ENCODE measurements around the gene GXYLT1. TPM values are rescaled to one million over a fixed set of nuclear protein-coding genes. Genes with fewer than 3 reads are reported as not detected.

Gene GXYLT1
- total RNA-seq, 6 experiments from 2014 or later, result 9.3 to 13.8 (median 10.8) TPM

DNA sequence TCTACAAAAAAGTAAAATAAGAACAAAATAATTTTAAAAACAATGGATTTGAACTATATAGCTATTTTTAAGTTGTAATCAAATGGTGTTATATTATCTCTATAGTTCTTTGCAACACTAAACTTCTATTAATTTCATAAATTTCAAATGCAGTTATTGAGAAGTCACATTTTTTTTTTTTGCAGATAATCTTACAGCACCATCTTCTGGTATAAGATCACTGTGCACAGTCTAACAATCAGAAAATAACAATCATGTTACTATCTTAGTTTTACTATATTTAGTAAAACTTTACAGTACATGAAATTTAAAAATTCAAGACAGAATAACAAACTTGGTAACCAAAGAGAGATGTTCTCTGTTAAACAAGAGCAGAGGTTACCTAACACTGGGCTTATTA is 40.6 kb downstream of the GXYLT1 start:
- TF ChIP-seq, protein P1, sequence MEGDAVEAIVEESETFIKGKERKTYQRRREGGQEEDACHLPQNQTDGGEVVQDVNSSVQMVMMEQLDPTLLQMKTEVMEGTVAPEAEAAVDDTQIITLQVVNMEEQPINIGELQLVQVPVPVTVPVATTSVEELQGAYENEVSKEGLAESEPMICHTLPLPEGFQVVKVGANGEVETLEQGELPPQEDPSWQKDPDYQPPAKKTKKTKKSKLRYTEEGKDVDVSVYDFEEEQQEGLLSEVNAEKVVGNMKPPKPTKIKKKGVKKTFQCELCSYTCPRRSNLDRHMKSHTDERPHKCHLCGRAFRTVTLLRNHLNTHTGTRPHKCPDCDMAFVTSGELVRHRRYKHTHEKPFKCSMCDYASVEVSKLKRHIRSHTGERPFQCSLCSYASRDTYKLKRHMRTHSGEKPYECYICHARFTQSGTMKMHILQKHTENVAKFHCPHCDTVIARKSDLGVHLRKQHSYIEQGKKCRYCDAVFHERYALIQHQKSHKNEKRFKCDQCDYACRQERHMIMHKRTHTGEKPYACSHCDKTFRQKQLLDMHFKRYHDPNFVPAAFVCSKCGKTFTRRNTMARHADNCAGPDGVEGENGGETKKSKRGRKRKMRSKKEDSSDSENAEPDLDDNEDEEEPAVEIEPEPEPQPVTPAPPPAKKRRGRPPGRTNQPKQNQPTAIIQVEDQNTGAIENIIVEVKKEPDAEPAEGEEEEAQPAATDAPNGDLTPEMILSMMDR (IDR thresholded peaks at IDR 0.05), result peak in 3 of 4 donors; percentile 27 to 31 (median 30)
- TF ChIP-seq POLR2A (IDR thresholded peaks at IDR 0.05), result no peak
- ATAC-seq (no peak), DNase-seq (no peak)
- no peak overlapping the region for H3K4me3 ChIP-seq
- no peaks in the 10 kb centered on the region for H3K9me3 ChIP-seq
- no peaks in the 10 kb centered on the region for H3K36me3 ChIP-seq
- no peak overlapping the region for H3K27ac ChIP-seq
- intact Hi-C loops (cut with DNase I), result no loop called here
- H3K4me1 ChIP-seq, result no peaks in the 10 kb centered on the region
- H3K27me3 ChIP-seq, result no peaks in the 10 kb centered on the region

DNA sequence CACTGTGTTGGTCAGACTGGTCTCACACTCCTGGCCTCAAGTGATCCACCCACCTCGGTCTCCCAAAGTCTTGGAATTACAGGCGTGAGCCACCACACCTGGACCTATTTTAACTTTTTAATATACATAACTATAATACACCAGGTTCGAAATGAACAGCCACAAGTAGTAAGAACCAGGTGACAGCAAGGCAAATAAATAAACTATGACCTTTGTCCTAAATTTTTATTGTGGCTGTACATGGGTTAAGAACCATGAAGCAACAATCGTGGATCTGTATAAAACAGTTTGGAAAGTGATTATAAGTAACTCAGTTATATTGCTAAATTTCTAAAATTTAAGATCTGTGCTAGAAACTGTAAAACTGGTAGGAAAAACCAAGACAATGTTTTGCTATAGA is 41.5 kb downstream of the GXYLT1 start:
- intact Hi-C loops (cut with DNase I), result no loop called here
- H3K36me3 ChIP-seq, result no peaks in the 10 kb centered on the region
- no peak for DNase-seq
- no peaks in the 10 kb centered on the region for H3K4me1 ChIP-seq
- H3K9me3 ChIP-seq, result no peaks in the 10 kb centered on the region
- no peaks in the 10 kb centered on the region for H3K27me3 ChIP-seq
- ATAC-seq, result peak in 2 of 4 donors; percentile 33 to 57
- no peak overlapping the region for H3K27ac ChIP-seq
- TF ChIP-seq POLR2A (IDR thresholded peaks at IDR 0.05), result no peak
- TF ChIP-seq, protein P1 (IDR thresholded peaks at IDR 0.05), result no peak
- WGBS (ENCODE audit: insufficient coverage, low coverage, low lambda C conversion rate, missing lambda C conversion rate), result 61% methylated on average over 4 of the region's 4 CpGs
- no peak overlapping the region for H3K4me3 ChIP-seq

DNA sequence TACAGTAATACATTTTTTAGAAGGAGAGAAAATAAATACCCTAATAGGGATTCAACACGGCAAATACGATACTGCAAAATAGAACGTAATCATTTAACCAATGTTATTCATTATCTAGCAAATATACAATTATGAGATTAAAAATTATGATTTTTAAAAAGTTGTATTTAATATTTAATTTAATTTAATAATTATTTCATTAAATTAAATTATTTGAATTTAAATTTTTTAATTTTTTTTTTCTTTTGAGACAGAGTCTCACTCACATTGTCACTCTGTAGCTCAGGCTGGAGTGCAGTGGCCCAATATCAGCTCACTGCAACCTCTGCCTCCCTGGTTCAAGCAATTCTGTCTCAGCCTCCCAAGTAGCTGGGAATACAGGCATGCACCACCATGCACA is 42.0 kb downstream of the GXYLT1 start:
- no peaks in the 10 kb centered on the region for H3K4me1 ChIP-seq
- no peaks in the 10 kb centered on the region for H3K9me3 ChIP-seq
- H3K36me3 ChIP-seq, result no peaks in the 10 kb centered on the region
- H3K27me3 ChIP-seq, result no peaks in the 10 kb centered on the region
- intact Hi-C loops (cut with DNase I), result no loop called here
- no peak for DNase-seq
- no peak for TF ChIP-seq POLR2A (IDR thresholded peaks at IDR 0.05)
- TF ChIP-seq, protein P1 (IDR thresholded peaks at IDR 0.05), result no peak
- WGBS (ENCODE audit: insufficient coverage, low coverage, low lambda C conversion rate, missing lambda C conversion rate), result 89% methylated on average over 3 of the region's 3 CpGs
- no peak for ATAC-seq
- H3K4me3 ChIP-seq, result no peak overlapping the region
- no peak overlapping the region for H3K27ac ChIP-seq

DNA sequence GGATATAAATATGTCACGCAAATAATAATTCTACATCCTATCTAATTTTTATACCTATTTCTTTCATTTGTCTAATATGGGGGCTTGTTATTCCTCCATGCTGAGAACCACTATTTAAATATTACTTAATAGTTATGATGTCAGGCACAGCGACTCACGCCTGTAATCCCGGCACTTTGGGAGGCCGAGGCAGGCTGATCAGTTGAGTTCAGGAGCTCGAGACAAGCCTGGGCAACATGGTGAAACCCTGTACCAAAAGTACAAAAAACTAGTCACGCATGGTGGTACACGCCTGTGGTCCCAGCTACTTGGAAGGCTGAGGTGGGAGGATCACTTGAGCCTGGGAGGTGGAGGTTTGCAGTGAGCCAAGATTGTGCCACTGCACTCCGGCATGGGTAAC is 45.2 kb downstream of the GXYLT1 start:
- Histone ChIP-seq H3K27me3 (no peaks in the 10 kb centered on the region), H3K36me3 (no peaks in the 10 kb centered on the region), H3K4me3 (no peak overlapping the region), H3K9me3 (no peaks in the 10 kb centered on the region), H3K4me1 (no peaks in the 10 kb centered on the region), H3K27ac (no peak overlapping the region)
- WGBS (ENCODE audit: insufficient coverage, low coverage, low lambda C conversion rate, missing lambda C conversion rate), result 96% methylated on average over 5 of the region's 9 CpGs
- TF ChIP-seq POLR2A (IDR thresholded peaks at IDR 0.05), result no peak
- TF ChIP-seq, protein P1 (IDR thresholded peaks at IDR 0.05), result no peak
- DNase-seq (no peak), ATAC-seq (no peak)
- intact Hi-C loops (cut with DNase I), result no loop called here

DNA sequence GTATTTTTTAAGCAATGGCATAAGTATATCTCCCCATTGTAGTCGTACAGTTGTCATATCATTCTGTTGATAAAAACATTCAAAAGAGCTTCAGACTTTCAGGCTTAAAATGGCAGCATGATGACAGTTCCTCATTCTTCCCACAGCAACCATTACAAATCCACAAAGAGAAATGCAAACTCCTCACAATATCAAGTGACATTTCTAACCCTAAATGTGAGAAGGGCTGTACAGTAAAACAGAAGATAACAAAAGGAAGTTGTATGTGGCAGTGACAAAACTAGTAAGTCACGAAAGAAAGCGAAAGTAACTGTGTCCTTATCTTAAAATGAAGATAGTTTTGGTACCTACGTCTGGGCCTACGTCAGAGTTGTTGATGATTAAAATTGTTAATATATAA is 46.7 kb downstream of the GXYLT1 start:
- no peak for DNase-seq
- Histone ChIP-seq H3K27ac (peak overlapping the region in 1 of 3 donors; percentile 6), H3K4me1 (no peaks in the 10 kb centered on the region), H3K36me3 (no peaks in the 10 kb centered on the region), H3K9me3 (no peaks in the 10 kb centered on the region), H3K4me3 (no peak overlapping the region), H3K27me3 (no peaks in the 10 kb centered on the region)
- WGBS (ENCODE audit: insufficient coverage, low coverage, low lambda C conversion rate, missing lambda C conversion rate), result 38% methylated on average over 5 of the region's 5 CpGs
- ATAC-seq, result peak; percentile 42 to 75 (median 68)
- intact Hi-C loops (cut with DNase I), result no loop called here
- TF ChIP-seq, protein P1 (IDR thresholded peaks at IDR 0.05), result no peak
- TF ChIP-seq POLR2A (IDR thresholded peaks at IDR 0.05), result no peak
